Stimulated activated CD4-positive, alpha-beta T cell treated with anti-CD3 and anti-CD28 coated beads, Interleukin-1b, Interleukin-23, amount 100 ng/mL, for 4 hours (primary cell): Measurements from ENCODE around the gene LSM7.

Source experiments
- DNase-seq, 2 donors: peaks; one replicate each; pipeline ENCODE4 v3.0.0-alpha.2; 2020; ENCODE audit warnings: low read depth in 2 of 2

LSM7 gene

DNA sequence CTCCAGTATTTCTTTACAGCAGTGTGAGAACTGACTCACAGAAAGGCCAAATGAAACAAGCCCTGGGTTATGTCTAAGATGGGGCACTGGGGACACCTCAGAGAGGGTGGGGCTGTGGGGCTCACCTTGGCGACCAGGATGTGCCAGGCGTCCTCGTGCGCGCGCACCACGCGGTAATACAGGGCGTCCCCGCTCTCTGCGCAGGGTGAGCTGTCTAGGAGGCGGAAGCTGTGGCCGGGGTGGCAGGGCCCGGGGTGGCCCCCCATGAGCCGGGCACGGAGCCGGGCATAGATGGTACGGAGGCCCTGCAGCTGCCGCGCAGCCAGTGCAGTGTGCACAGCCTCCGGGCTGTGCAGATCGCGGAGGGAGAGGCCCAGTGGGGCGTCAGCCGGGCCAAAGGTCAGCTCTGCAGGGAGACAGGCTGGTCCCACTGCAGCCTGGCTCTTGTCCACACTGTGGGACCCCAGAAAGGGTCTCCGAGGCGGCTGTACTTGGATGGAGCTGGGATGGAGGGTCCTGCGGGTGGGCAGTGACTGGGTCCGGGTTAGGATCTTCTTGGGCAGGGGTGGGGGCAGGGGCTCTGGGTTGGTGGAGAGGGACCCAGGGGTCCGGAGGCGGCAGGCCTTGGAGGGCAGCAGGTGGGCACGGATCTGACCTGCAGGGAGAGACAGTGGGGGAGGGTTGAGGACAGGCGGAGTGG lies 49.8 kb downstream of the LSM7 start:
- no peak for DNase-seq

DNA sequence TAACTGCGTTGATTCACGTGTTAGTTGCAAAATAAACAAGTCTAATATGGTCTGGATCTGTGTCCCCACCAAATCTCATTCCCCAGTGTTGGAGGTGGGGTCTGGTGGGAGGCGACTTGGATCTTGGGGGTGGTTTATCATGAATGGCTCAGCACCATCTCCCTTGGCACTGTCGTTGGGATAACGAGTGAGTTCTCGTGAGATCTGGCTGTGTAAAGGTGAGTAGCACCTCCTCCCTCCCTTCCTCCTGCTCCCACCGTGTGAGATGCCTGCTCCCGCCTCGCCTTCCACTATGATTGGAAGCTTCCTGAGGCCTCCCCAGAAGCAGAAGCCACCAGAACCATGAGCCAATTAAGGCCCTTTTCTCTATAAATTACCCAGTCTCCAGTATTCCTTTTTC lies 51.2 kb downstream of the LSM7 start:
- DNase-seq: no peak

DNA sequence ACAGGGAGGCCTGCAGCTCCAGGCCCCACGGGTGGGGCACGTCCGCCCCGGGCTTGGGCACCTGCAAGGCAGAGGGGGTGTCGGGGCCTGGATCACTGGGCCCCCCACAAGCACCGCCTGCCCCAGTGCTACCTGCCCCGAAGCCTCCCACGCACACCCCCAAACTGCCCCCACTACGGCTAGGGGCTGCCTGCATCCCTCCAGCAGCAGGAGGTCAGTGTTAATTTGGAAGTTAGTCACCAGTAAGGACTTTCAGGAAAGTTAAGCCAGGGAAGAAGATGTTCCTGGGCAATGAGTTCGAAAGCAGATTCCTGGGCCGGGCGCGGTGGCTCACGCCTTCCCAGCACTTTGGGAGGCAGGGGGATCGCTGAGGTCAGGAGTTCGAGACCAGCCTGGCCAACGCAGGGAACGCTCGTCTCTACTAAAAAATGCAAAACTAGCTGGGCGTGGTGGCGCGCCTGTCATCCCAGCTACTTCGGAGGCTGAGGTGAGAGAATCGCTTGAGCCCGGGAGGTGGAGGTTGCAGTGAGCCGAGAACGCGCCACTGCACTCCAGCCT lies 51.9 kb downstream of the LSM7 start:
- DNase-seq: no peak

DNA sequence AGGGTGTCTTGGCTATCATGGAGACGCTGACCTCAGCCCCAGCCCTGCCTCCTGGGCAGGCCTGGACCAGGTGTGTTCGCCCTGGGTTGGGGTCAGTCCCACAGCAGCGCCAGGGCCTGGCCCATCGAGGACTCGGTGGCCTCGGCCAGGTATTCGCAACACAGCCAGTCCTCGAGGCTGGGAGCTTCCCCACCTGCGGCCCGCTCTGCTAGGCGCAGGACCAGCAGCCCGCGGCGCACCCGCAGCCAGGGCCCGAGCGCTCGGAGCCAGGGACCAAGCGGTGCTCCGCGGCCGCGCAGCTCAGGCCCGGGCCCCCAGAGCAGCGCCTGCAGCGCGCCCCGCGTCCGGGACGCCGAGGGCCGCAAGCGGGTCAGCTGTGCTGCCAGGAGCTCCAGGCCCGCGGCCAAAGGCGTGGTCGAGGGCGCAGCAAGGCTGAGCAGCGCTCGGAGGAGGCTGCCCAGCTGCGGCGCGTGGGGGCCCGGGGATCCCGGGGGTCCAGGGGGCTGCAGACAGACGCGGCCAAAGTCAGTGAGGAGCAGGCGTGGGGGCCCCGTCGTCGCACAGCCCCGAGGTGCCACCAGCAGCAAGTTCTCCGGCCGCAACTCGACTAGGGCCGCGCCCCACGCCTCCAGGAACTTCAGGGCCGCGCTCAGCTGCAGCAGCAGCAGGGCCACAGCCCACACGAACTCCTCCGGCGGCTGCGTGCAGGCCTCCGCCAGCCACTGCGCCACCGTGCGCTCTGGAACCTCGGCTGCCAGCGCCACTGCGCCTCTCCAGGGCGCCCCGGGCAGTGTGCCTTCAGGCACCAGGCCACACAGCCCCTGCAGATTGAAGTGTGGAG lies 52.6 kb downstream of the LSM7 start:
- DNase-seq: no peak

DNA sequence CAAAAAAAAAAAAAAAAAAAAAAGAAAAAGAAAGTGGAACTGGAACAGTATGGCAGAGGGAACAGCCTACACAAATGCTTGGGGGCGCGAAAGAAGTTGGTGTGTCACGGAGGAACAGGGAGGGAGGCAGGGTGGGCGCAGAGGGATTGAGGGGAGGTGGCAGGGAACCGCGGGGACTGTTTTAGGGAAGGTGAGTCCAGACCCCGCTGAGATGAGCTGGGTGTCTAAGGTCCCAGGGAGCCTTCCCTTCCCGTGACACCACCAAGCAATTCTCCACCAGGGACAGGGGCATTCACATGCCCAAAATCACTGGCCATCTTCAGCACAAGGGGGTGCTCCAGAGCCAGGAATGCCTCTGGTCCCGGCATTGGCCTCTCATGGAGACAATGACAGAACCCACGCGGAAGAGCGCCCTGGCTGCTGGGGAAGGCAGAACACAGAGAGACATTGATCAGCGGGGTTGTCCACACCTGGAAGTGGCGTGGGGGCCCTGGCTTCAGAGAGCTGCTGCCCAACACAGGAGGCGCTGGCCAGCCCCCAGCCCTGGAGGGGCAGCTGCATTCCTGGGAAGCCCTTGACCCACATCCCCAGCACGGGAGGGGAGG lies 53.4 kb downstream of the LSM7 start:
- no peak for DNase-seq

DNA sequence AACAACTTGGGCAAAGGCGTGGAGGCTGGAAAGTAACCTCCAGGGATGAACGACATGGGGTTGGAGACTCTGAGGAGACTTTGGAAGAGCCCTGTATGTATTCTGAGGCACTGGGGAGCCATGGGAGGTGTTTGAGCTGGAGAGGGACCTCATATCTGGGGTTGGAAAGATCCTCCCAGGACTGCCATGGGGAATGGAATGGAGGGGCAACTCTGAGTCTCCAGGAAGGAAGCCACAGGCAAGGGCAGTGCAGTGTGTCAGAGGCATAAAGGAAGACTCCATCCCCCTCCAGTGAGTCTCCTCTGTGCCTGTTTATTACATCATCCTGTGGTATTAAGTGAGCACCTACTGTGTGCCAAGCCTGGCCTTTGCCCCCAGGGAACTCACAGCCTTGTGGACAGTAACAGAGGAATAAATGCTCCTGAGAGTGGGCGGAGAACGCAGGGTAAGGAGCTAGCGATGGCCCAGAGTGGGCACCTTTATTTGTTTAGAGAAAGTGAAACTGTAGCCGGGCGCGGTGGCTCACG lies 54.1 kb downstream of the LSM7 start:
- no peak for DNase-seq

DNA sequence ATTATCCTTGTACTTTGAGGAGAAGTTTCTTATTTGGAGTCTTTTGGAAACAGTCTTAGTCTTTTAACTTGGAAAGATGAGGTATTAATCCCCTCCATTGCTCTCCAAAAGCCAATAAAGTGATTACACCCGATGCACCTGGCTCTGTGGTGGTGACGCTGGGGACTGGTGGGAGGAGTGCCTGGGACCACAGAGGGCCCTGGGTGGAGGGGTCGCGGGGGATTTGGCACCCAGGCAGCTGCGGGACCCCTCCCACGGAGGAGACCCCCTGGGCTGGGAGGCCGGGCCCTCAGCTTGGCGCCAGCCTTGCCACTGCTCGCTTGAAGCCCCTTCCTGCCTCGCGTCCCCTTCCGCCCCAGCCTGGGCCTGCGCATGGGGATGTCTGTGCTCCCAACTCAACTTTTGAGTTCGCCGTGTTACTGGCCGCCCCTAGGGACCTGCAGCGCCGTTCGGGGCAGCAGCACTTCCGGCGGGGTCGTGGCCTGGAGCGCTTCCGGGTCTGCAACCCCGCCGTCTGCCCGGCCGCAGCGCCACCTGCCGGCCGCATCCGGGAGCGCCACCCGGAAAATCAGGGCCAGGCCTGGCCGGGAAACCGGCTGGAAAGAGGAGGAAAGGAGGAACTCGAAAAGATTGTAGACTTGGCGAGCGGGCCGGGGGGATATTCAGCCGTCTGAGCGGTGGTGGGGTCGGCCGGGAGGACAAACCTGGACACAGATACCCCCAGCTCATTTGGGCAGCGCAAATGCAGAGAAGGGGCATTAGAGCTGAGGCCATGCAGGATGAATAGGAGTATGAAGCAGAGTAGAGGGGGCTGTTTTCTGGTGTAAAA lies 54.8 kb downstream of the LSM7 start:
- peak in 1 of 2 donors; percentile 68 for DNase-seq
